ENCODE data around the gene LCE6A. TPM values are rescaled to one million over a fixed set of nuclear protein-coding genes. Genes with fewer than 3 reads are reported as not detected.

The LCE6A gene
- total RNA-seq, 1 donor from 2014 or later = not detected

DNA sequence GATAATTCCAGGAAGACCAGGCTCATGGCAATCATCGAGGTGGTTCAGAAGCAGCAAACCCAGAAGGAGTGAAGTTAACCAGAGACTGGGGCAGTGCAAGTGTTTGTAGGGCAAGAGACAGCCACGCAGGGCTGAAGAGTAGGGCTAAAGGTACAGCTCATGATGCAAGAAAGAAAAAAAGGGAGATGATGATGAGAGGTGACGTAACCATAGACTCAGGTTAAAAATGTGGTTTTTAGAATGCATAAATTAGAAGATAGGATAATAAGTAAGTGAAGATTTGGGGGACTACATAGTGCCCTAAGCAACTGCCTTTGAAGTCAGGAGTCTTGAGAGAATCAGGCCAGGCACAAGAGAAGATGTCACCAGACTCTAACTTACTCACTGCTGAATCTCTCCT lies 17.5 kb downstream of the LCE6A start:
- TF ChIP-seq, protein P1, sequence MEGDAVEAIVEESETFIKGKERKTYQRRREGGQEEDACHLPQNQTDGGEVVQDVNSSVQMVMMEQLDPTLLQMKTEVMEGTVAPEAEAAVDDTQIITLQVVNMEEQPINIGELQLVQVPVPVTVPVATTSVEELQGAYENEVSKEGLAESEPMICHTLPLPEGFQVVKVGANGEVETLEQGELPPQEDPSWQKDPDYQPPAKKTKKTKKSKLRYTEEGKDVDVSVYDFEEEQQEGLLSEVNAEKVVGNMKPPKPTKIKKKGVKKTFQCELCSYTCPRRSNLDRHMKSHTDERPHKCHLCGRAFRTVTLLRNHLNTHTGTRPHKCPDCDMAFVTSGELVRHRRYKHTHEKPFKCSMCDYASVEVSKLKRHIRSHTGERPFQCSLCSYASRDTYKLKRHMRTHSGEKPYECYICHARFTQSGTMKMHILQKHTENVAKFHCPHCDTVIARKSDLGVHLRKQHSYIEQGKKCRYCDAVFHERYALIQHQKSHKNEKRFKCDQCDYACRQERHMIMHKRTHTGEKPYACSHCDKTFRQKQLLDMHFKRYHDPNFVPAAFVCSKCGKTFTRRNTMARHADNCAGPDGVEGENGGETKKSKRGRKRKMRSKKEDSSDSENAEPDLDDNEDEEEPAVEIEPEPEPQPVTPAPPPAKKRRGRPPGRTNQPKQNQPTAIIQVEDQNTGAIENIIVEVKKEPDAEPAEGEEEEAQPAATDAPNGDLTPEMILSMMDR (IDR thresholded peaks at IDR 0.05) = no peak
- Mint-ChIP-seq H3K4me1 (ENCODE audit: unreplicated experiment) (no peaks in the 10 kb centered on the region), H3K36me3 (ENCODE audit: unreplicated experiment) (no peaks in the 10 kb centered on the region), H3K9me3 (ENCODE audit: unreplicated experiment) (no peaks in the 10 kb centered on the region), H3K4me3 (ENCODE audit: unreplicated experiment) (no peak overlapping the region), H3K27ac (ENCODE audit: unreplicated experiment) (no peak overlapping the region), H3K27me3 (ENCODE audit: unreplicated experiment) (no peaks in the 10 kb centered on the region)
- DNase-seq (ENCODE audit: extremely low spot score, unreplicated experiment) = no peak

DNA sequence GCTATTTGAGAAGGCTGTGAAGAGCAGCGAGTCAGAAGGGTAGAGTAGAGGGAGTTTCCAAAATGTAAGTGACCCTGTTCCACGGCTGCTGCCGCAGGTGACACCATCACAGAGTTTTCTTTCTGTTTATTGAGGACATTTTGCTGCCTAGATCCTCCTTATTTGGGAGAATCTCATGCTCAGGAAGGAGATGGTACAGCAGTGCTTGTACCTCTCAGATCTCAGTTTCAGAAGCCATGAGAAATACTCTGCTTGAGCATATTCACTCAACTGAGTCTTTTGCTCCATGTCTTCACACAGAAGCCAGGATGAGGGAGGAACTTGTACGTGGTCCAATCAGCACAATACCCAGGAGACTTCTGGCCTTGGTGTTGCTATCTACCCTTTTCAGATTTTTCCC lies 18.7 kb downstream of the LCE6A start:
- TF ChIP-seq, protein P1 (IDR thresholded peaks at IDR 0.05) = no peak
- H3K9me3 Mint-ChIP-seq (ENCODE audit: unreplicated experiment) = no peaks in the 10 kb centered on the region
- DNase-seq (ENCODE audit: extremely low spot score, unreplicated experiment) = no peak
- no peak overlapping the region for H3K27ac Mint-ChIP-seq (ENCODE audit: unreplicated experiment)
- no peak overlapping the region for H3K4me3 Mint-ChIP-seq (ENCODE audit: unreplicated experiment)
- no peaks in the 10 kb centered on the region for H3K27me3 Mint-ChIP-seq (ENCODE audit: unreplicated experiment)
- H3K36me3 Mint-ChIP-seq (ENCODE audit: unreplicated experiment) = no peaks in the 10 kb centered on the region
- H3K4me1 Mint-ChIP-seq (ENCODE audit: unreplicated experiment) = no peaks in the 10 kb centered on the region

DNA sequence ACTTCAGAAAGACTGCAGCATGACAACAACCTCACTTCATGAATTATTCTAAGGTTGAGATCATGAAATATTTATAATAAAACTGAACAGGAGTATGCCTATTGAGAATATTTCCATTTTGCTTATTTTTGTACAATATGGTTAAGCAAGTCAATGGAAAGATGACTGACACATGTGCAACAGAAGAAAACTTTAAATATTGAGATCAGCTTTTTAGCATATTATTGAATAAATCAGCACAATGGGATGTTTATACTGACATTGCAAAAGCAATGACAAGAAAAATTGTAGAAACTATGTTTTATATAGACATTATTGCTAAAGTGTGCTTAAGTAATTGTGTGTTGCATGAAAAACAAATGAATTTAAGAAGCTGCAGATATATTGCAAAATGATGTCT lies 21.8 kb downstream of the LCE6A start:
- H3K27me3 Mint-ChIP-seq (ENCODE audit: unreplicated experiment) = no peaks in the 10 kb centered on the region
- no peak for DNase-seq (ENCODE audit: extremely low spot score, unreplicated experiment)
- no peaks in the 10 kb centered on the region for H3K36me3 Mint-ChIP-seq (ENCODE audit: unreplicated experiment)
- no peaks in the 10 kb centered on the region for H3K9me3 Mint-ChIP-seq (ENCODE audit: unreplicated experiment)
- no peaks in the 10 kb centered on the region for H3K4me1 Mint-ChIP-seq (ENCODE audit: unreplicated experiment)
- H3K4me3 Mint-ChIP-seq (ENCODE audit: unreplicated experiment) = no peak overlapping the region
- no peak overlapping the region for H3K27ac Mint-ChIP-seq (ENCODE audit: unreplicated experiment)
- TF ChIP-seq, protein P1 (IDR thresholded peaks at IDR 0.05) = no peak

DNA sequence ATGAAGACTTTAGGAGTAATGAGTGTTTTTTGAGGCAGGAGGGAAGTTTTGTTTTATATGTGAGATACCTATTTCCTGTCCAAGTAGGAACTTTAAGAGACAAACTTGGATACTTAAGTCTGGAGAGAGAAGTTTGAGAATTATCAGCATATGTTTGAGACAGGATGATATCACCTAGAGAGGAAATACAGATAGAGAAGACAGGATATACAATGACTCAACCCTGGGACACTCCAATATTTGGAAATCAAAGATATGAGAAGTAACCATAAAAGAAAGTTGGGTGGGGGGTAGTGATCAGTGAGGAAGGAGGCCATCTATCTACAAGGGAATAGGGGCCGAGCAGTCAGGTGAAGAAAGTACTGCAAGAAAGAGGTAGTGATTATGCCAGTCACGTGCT lies 23.7 kb downstream of the LCE6A start:
- Mint-ChIP-seq H3K36me3 (ENCODE audit: unreplicated experiment) (no peaks in the 10 kb centered on the region), H3K9me3 (ENCODE audit: unreplicated experiment) (no peaks in the 10 kb centered on the region), H3K27ac (ENCODE audit: unreplicated experiment) (no peak overlapping the region), H3K4me1 (ENCODE audit: unreplicated experiment) (no peaks in the 10 kb centered on the region), H3K4me3 (ENCODE audit: unreplicated experiment) (no peak overlapping the region), H3K27me3 (ENCODE audit: unreplicated experiment) (no peaks in the 10 kb centered on the region)
- DNase-seq (ENCODE audit: extremely low spot score, unreplicated experiment) = no peak
- TF ChIP-seq, protein P1 (IDR thresholded peaks at IDR 0.05) = no peak

DNA sequence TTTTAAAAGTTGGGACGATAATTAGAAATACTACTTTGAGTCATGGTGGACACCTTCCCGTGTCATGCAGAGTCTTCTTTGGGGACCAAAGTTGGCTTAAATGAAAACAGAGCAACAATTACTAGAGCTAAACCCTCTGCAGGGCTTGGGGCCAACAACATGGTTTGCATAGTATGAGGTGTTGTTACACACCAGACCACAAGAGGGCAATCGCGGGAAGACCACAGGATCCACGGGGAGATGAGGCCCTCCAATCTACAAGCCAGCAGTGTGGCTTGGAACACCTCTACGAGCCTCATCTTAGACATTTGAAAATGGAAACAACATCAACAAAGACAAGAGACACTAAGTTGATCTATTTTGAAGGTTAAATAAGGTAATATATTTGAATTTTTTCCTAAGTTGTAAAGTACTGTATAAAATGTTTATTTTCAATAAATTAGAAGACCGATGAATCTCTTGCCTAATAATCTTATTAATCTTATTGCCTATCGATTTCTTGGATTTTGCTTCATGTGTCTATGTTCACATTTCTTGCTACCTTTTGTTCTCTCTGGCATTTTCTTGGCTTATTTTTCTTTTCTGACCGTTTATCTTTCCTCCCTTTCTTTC lies 27.3 kb downstream of the LCE6A start:
- Mint-ChIP-seq H3K36me3 (ENCODE audit: unreplicated experiment) (no peaks in the 10 kb centered on the region), H3K4me3 (ENCODE audit: unreplicated experiment) (no peak overlapping the region)

More for the DNA sequence above, 27.3 kb downstream of the LCE6A start:
- TF ChIP-seq, protein P1 (IDR thresholded peaks at IDR 0.05) = peak; percentile 76
- Mint-ChIP-seq H3K9me3 (ENCODE audit: unreplicated experiment) (no peaks in the 10 kb centered on the region), H3K27me3 (ENCODE audit: unreplicated experiment) (peaks cover 5% of the 10 kb centered on the region), H3K27ac (ENCODE audit: unreplicated experiment) (no peak overlapping the region), H3K4me1 (ENCODE audit: unreplicated experiment) (peaks cover 1% of the 10 kb centered on the region)
- DNase-seq (ENCODE audit: extremely low spot score, unreplicated experiment) = no peak

Measured in osteocyte (in vitro differentiated cells).